T-cell (primary cell): Measurements from ENCODE around the gene PPP1R13L. TPM values are rescaled to one million over a fixed set of nuclear protein-coding genes. Genes with fewer than 3 reads are reported as not detected.

Experiments
- ATAC-seq, 4 experiments: fragments of 200-7000 bp in 3 of 4; fragments of 150-1000 bp in 1 of 4; cut with Tn5 transposase; replicated peaks in 1 of 4; 1 replicate in 3 of 4; 2 replicates in 1 of 4; pipeline ENCODE4 v1.10.0; 2021; ENCODE audit warnings: moderate library complexity in 3 of 4, mild to moderate bottlenecking in 2 of 4, moderate number of reproducible peaks in 1 of 4
- CTCF ChIA-PET, 2 donors: fragments of 300-600 bp; sonication (Branson Sonifier 250); formaldehyde crosslinking; loops; one replicate each; lab custom pipeline; 2022; ENCODE audit warnings: antibody characterized with exemption in 2 of 2; lab: Charles Lee
- POLR2A ChIA-PET, 2 donors: fragments of 300-600 bp; sonication (Branson Sonifier 250); formaldehyde crosslinking; loops; one replicate each; lab custom pipeline; 2022; ENCODE audit warnings: antibody characterized with exemption in 2 of 2; lab: Charles Lee
- DNase-seq, 35 experiments: peaks; one replicate each; pipeline versions ENCODE4 v3.0.0 to v3.0.0-alpha.2; 2013 to 2023
- H3K27ac ChIP-seq: one replicate; pipeline ENCODE4 v1.5.1; 2013; ENCODE audit warnings: low read length
- H3K27me3 ChIP-seq, 2 experiments: replicated peaks in 1 of 2; 1 replicate in 1 of 2; 2 replicates in 1 of 2; pipeline versions ENCODE4 v1.6.1 to v1.7.0; 2013; ENCODE audit warnings: low read length in 1 of 2, mixed read lengths in 1 of 2; ENCODE audit not compliant: control insufficient read depth in 2 of 2, insufficient read depth in 2 of 2; ENCODE audit errors: extremely low read depth in 1 of 2
- H3K36me3 ChIP-seq, 2 donors: 1 replicate in 1 of 2; 2 replicates in 1 of 2; pipeline versions ENCODE4 v1.6.1 to v1.7.0; 2013; ENCODE audit warnings: low read length in 1 of 2; ENCODE audit not compliant: control insufficient read depth in 2 of 2, insufficient read depth in 1 of 2; ENCODE audit errors: extremely low read depth in 1 of 2
- H3K4me1 ChIP-seq, 2 experiments: 1 replicate in 1 of 2; 2 replicates in 1 of 2; pipeline versions ENCODE4 v1.6.1 to v1.7.0; 2013; ENCODE audit warnings: low read length in 2 of 2, mixed read lengths in 1 of 2; ENCODE audit not compliant: insufficient read depth in 2 of 2, control insufficient read depth in 1 of 2; ENCODE audit errors: extremely low read depth in 1 of 2
- H3K4me3 ChIP-seq, 2 donors: 1 replicate in 1 of 2; 2 replicates in 1 of 2; pipeline versions ENCODE4 v1.5.1 to v1.7.0; 2013; ENCODE audit warnings: mild to moderate bottlenecking in 2 of 2, low read length in 1 of 2, moderate library complexity in 1 of 2; ENCODE audit not compliant: control insufficient read depth in 1 of 2; ENCODE audit errors: extremely low read depth in 1 of 2
- H3K9me3 ChIP-seq: 2 replicates; pipeline ENCODE4 v1.7.0; 2013
- H3K27ac Mint-ChIP-seq, 2 donors: one replicate each; pipeline ENCODE4 v1.8.0; 2020 to 2021; ENCODE audit warnings: mild to moderate bottlenecking in 2 of 2, mixed read lengths in 2 of 2
- H3K27me3 Mint-ChIP-seq, 2 donors: one replicate each; pipeline ENCODE4 v1.8.0; 2021 to 2022; ENCODE audit warnings: mixed read lengths in 2 of 2
- H3K36me3 Mint-ChIP-seq: one replicate; pipeline ENCODE4 v1.8.0; 2021; ENCODE audit warnings: mixed read lengths
- H3K4me1 Mint-ChIP-seq, 3 donors: one replicate each; pipeline ENCODE4 v1.8.0; 2020 to 2022; ENCODE audit warnings: mixed read lengths in 3 of 3, mild to moderate bottlenecking in 1 of 3
- H3K4me3 Mint-ChIP-seq, 3 donors: one replicate each; pipeline ENCODE4 v1.8.0; 2020 to 2022; ENCODE audit warnings: mild to moderate bottlenecking in 3 of 3, mixed read lengths in 3 of 3, moderate library complexity in 3 of 3
- H3K9me3 Mint-ChIP-seq, 3 donors: one replicate each; pipeline ENCODE4 v1.8.0; 2020 to 2022; ENCODE audit warnings: mixed read lengths in 3 of 3
- whole genome bisulfite sequencing: methylation state at CpG from one replicate; pipeline ENCODE4 v1.1.5; 2013; ENCODE audit warnings: missing lambda C conversion rate; ENCODE audit not compliant: insufficient coverage; 5-methylcytosine and 5-hydroxymethylcytosine counted together
- total RNA-seq, 35 experiments: library from RNA in 6 of 35; stranded (reverse) in 6 of 35; fragments of 120-200 nt in 1 of 35; gene quantifications; one replicate each; pipeline versions ENCODE4 v1.2.1 to v1.2.4 and lab custom pipeline; 2013 to 2026

Gene PPP1R13L
- total RNA-seq, 5 donors from 2014 or later (not counting 1 experiment from before 2014, with no cell fraction given) = 7.9 to 15.7 (median 12.5) TPM

- no peak overlapping the region for H3K27ac ChIP-seq
- CTCF ChIA-PET = no interaction called here
Observed at GRCh38 chr19:45376045-45376724, 28.7 kb downstream of the PPP1R13L start.

DNA sequence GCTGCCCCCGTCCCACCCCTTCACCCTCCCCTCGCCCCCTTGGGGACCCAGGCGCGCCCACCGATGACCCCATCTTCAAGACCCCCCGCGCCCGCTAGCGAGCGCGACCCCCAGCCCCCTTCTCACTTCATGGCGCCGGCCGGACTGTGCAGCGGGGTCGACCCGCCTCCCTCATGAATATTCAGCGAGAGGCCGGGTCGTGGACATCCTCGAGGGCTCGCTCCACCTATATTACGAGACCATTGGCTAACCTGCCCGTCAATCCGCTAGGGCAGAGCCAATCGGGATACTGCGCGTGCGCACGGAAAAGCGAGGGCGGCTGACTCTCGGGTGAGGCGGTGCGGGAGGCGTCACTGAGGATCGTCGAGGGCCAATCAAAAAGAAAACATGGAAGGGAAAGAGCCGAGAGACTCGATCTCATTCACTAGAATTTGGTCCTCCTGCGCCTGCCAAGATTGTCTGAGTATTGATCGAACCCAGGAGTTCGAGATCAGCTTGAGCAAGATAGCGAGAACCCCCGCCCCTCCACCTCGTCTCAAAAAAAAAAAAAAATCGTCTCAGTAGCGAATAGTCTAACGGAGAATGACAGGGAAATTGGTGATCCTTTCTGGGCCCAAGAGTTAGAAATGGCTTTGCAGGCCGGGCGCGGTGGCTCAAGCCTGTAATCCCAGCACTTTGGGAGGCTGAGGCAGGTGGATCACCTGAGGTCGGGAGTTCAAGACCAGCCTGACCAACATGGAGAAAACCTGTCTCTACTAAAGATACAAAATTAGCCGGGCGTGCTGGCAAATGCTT is 34.3 kb downstream of the PPP1R13L start, which contains the start of gene ERCC2:
ERCC2 (minus strand) TSS at position 164 of the 795 bp plus-strand sequence; CDS start at position 131, 33 bp downstream.
- H3K4me1 ChIP-seq = peaks cover 2 to 20% of the 10 kb centered on the region in 2 experiments
- no peaks in the 10 kb centered on the region for H3K36me3 ChIP-seq
- WGBS = under 1% methylated on average over 36 of the region's 55 CpGs
- Mint-ChIP-seq H3K9me3 (no peaks in the 10 kb centered on the region), H3K27ac (peak within 1 kb of the TSS; percentile 96 to 98), H3K27me3 (peaks cover 0 to 3% of the 10 kb centered on the region in 2 donors), H3K4me1 (peaks cover 4 to 15% (median 14%) of the 10 kb centered on the region in 3 donors), H3K36me3 (no peaks in the 10 kb centered on the region), H3K4me3 (peak within 1 kb of the TSS; percentile 76 to 93 (median 91))
- ChIA-PET CTCF (no interaction called here), POLR2A (no interaction called here)
- H3K4me3 ChIP-seq = peak within 1 kb of the TSS; percentile 85 to 90
- peaks cover 0 to 4% of the 10 kb centered on the region in 2 experiments for H3K27me3 ChIP-seq
- peak within 1 kb of the TSS; percentile 76 for H3K27ac ChIP-seq
- ATAC-seq = peak; percentile 98 to 99 (median 98)
- DNase-seq = peak; percentile 93 to 100 (median 99)
- H3K9me3 ChIP-seq = no peaks in the 10 kb centered on the region

More at GRCh38 chr19:45376045-45376724, 28.7 kb downstream of the PPP1R13L start:
- Mint-ChIP-seq H3K9me3 (no peaks in the 10 kb centered on the region), H3K4me1 (no peaks in the 10 kb centered on the region), H3K27me3 (peaks cover 0 to 7% of the 10 kb centered on the region in 2 donors), H3K27ac (no peak overlapping the region), H3K4me3 (no peak overlapping the region), H3K36me3 (no peaks in the 10 kb centered on the region)
- Histone ChIP-seq H3K4me3 (no peak overlapping the region), H3K36me3 (no peaks in the 10 kb centered on the region), H3K9me3 (no peaks in the 10 kb centered on the region), H3K27me3 (peaks cover 0 to 11% of the 10 kb centered on the region in 2 experiments), H3K4me1 (peaks cover 0 to 5% of the 10 kb centered on the region in 2 experiments)
- ATAC-seq = no peak
- no peak for DNase-seq
- 88% methylated on average over 5 of the region's 13 CpGs for WGBS
- POLR2A ChIA-PET = interaction anchor here in 1 of 2 donors (0.7 kb wide), 1 partner anchor 14 kb away, joined by 9 read pairs; no protein-coding TSS in a partner anchor

GRCh38 chr19:45368737-45369340 is 36.0 kb downstream of the PPP1R13L start:
- ChIA-PET POLR2A (no interaction called here), CTCF (no interaction called here)
- Mint-ChIP-seq H3K4me3 (peak overlapping the region; percentile 42 to 66 (median 57)), H3K4me1 (peaks cover 4 to 15% (median 14%) of the 10 kb centered on the region in 3 donors), H3K27ac (no peak overlapping the region), H3K9me3 (no peaks in the 10 kb centered on the region), H3K36me3 (no peaks in the 10 kb centered on the region), H3K27me3 (peaks cover 0 to 1% of the 10 kb centered on the region in 2 donors)
- no peak for DNase-seq
- peaks cover 4 to 6% of the 10 kb centered on the region in 2 donors for H3K36me3 ChIP-seq
- WGBS = 98% methylated on average over 10 of the region's 11 CpGs
- H3K27me3 ChIP-seq = peaks cover 0 to 3% of the 10 kb centered on the region in 2 experiments
- no peak for ATAC-seq
- no peak overlapping the region for H3K4me3 ChIP-seq
- peaks cover 2 to 20% of the 10 kb centered on the region in 2 experiments for H3K4me1 ChIP-seq
- no peaks in the 10 kb centered on the region for H3K9me3 ChIP-seq
- no peak overlapping the region for H3K27ac ChIP-seq

DNA sequence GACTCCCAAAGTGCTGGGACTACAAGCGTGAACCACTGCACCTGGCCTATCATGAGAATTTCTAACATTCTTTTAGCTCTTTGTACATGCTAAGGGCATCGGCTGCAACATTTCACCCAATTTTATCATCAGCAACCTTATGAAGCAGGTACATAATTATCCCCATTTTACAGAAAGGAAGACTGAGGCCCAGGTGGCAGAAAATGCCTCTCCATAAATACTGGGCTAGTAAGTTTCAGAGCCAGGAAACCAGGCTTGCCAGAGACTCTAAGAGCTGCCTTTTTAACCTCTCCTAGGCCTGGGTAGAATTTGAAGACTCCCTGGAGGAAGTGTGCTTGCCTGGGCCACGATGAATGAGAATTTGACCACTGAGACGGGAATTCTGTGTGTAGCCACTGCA is 36.7 kb downstream of the PPP1R13L start:
- no peak for ATAC-seq
- no peaks in the 10 kb centered on the region for H3K27me3 ChIP-seq
- POLR2A ChIA-PET = no interaction called here
- H3K27ac ChIP-seq = no peak overlapping the region
- H3K9me3 Mint-ChIP-seq = no peaks in the 10 kb centered on the region
- H3K4me1 ChIP-seq = peaks cover 2 to 20% of the 10 kb centered on the region in 2 experiments
- H3K4me3 Mint-ChIP-seq = peak overlapping the region in 1 of 3 donors; percentile 42
- no peaks in the 10 kb centered on the region for H3K27me3 Mint-ChIP-seq
- no peaks in the 10 kb centered on the region for H3K36me3 Mint-ChIP-seq
- no peak for DNase-seq
- no peaks in the 10 kb centered on the region for H3K9me3 ChIP-seq
- H3K4me3 ChIP-seq = no peak overlapping the region
- WGBS = 90% methylated on average over 2 of the region's 4 CpGs
- no peak overlapping the region for H3K27ac Mint-ChIP-seq
- peaks cover 4 to 15% (median 14%) of the 10 kb centered on the region in 3 donors for H3K4me1 Mint-ChIP-seq
- CTCF ChIA-PET = no interaction called here
- H3K36me3 ChIP-seq = peaks cover 4 to 12% of the 10 kb centered on the region in 2 donors

GRCh38 chr19:45364696-45365095 is 40.2 kb downstream of the PPP1R13L start:
- Mint-ChIP-seq H3K9me3 (no peaks in the 10 kb centered on the region), H3K36me3 (peaks cover 7% of the 10 kb centered on the region), H3K4me3 (no peak overlapping the region), H3K27ac (no peak overlapping the region), H3K27me3 (no peaks in the 10 kb centered on the region), H3K4me1 (peaks cover 0 to 10% (median 9%) of the 10 kb centered on the region in 3 donors)
- Histone ChIP-seq H3K27me3 (no peaks in the 10 kb centered on the region), H3K27ac (no peak overlapping the region), H3K9me3 (no peaks in the 10 kb centered on the region), H3K4me3 (no peak overlapping the region), H3K36me3 (peaks cover 14 to 24% of the 10 kb centered on the region in 2 donors), H3K4me1 (peaks cover 0 to 5% of the 10 kb centered on the region in 2 experiments)
- WGBS = 91% methylated on average over 8 of the region's 12 CpGs
- POLR2A ChIA-PET = no interaction called here
- ATAC-seq (no peak), DNase-seq (no peak)
- CTCF ChIA-PET = no interaction called here

DNA sequence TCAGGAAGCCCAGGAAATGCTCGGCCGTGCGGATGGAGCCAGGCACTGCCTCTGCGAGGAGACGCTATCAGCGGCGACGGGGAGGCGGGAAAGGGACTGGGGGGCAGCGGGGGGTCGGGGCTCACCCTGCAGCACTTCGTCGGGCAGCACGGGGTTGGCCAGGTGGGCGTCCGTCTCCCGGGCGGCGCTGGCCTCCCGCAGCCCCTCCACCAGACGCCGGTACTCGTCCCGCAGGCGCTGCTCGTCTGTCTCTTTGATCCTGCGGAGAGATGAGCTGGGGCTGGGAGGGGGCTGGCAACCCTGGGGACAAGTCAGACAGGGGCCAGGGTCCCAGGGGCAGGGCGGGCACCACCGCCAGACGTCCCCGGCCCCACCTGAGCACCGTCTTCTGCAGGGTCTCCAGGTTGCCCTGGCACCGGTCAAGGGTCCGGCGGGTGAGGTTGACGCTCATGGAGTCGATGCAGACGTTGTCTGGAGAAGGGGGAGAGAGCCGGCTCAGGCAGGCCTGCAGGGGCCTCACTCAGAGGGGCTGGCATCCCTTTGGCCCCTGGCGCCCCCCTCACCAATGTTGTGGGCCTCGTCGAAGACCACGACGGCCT is 40.9 kb downstream of the PPP1R13L start:
- Mint-ChIP-seq H3K36me3 (peaks cover 11% of the 10 kb centered on the region), H3K27me3 (no peaks in the 10 kb centered on the region), H3K4me3 (no peak overlapping the region), H3K27ac (no peak overlapping the region), H3K9me3 (no peaks in the 10 kb centered on the region), H3K4me1 (peaks cover 0 to 9% (median 6%) of the 10 kb centered on the region in 3 donors)
- ChIA-PET CTCF (no interaction called here), POLR2A (no interaction called here)
- Histone ChIP-seq H3K9me3 (no peaks in the 10 kb centered on the region), H3K36me3 (peaks cover 16 to 24% of the 10 kb centered on the region in 2 donors), H3K27me3 (no peaks in the 10 kb centered on the region), H3K4me3 (no peak overlapping the region), H3K27ac (no peak overlapping the region), H3K4me1 (no peaks in the 10 kb centered on the region)
- WGBS = 97% methylated on average over 38 of the region's 44 CpGs
- ATAC-seq (no peak), DNase-seq (no peak)
